ENCODE measurements around the gene DDX31.

- TF ChIP-seq POLR2A (IDR thresholded peaks at IDR 0.05) (no peak), CTCF (IDR thresholded peaks at IDR 0.05) (no peak)
Observed at GRCh38 chr9:132644251-132644650, 25.5 kb downstream of the DDX31 start.

Measured in lower leg skin (tissue), 3 donors.